Transverse colon (tissue), 4 donors: ENCODE data around the gene TPSD1.

Source experiments
- POLR2A ChIP-seq: fragments of 450-650 bp; IDR thresholded peaks from one replicate; pipeline ENCODE4 v1.6.1; 2016; ENCODE audit warnings: antibody characterized with exemption, mild to moderate bottlenecking, moderate library complexity
- POLR2AphosphoS5 ChIP-seq, 3 donors: sonication (generic); formaldehyde crosslinking; IDR thresholded peaks; one replicate each; pipeline ENCODE4 v1.6.1; 2016; ENCODE audit warnings: antibody characterized with exemption in 3 of 3
- TF ChIP-seq, protein P1 (sequence below), 5 experiments: fragments of 200-600 bp in 3 of 5; fragments of 450-650 bp in 2 of 5; sonication (generic) in 3 of 5; IDR thresholded peaks; 1 replicate in 2 of 5; 2 replicates in 3 of 5; pipeline ENCODE4 v1.5.1; 2016 to 2017; ENCODE audit warnings: antibody characterized with exemption in 5 of 5, inconsistent platforms in 3 of 5, mild to moderate bottlenecking in 2 of 5, moderate library complexity in 1 of 5

DNA sequence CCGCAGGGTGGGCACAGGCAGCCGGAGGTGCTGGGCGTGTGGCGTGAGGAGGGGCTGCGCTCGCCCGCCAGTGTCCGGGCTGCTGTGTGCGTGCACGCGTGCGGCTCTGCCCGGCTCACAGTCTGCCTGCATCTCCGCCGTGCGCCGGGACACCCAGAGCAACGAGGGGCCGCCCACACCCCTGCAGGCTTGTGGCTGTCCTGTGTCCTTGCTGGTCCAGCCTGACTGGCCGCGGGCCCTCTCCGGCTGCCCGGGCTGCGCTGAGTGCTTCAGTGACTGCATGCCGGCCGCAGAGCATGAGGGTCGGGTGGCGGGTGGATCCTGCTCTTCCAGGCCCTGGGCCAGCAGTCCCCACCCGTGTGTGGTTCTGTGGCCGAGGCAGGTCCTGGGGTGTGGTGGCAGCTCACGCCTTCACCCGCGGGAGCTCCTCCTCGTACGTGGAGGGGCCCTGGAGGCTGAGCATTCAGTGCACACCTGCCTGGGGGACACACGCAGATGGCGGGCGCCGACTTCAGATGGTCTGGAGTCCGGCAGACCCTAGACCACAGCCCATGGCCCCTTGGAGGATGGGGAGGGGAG lies 43.2 kb upstream of the TPSD1 start:
- TF ChIP-seq POLR2AphosphoS5 (IDR thresholded peaks at IDR 0.05) (no peak), POLR2A (no peak)
- TF ChIP-seq, protein P1, sequence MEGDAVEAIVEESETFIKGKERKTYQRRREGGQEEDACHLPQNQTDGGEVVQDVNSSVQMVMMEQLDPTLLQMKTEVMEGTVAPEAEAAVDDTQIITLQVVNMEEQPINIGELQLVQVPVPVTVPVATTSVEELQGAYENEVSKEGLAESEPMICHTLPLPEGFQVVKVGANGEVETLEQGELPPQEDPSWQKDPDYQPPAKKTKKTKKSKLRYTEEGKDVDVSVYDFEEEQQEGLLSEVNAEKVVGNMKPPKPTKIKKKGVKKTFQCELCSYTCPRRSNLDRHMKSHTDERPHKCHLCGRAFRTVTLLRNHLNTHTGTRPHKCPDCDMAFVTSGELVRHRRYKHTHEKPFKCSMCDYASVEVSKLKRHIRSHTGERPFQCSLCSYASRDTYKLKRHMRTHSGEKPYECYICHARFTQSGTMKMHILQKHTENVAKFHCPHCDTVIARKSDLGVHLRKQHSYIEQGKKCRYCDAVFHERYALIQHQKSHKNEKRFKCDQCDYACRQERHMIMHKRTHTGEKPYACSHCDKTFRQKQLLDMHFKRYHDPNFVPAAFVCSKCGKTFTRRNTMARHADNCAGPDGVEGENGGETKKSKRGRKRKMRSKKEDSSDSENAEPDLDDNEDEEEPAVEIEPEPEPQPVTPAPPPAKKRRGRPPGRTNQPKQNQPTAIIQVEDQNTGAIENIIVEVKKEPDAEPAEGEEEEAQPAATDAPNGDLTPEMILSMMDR (IDR thresholded peaks at IDR 0.05): no peak
